ENCODE data around the gene EMSY.

Gene EMSY

GRCh38 chr11:76469141-76469540, 24.3 kb downstream of the EMSY start:
- TF ChIP-seq CTCF (IDR thresholded peaks at IDR 0.05; ENCODE audit: low read depth, low read length) = no peak
- H3K4me3 ChIP-seq (replicated peaks in 1 of 2; ENCODE audit: low read depth in 2 of 2, low read length in 2 of 2) = no peak overlapping the region
- DNase-seq (ENCODE audit: low read depth in 2 of 2) = no peak

- H3K4me3 ChIP-seq (replicated peaks in 1 of 2; ENCODE audit: low read depth in 2 of 2, low read length in 2 of 2) = no peak overlapping the region
- no peak for TF ChIP-seq CTCF (IDR thresholded peaks at IDR 0.05; ENCODE audit: low read depth, low read length)
- DNase-seq (ENCODE audit: low read depth in 2 of 2) = no peak
Observed at GRCh38 chr11:76471382-76471781, 26.6 kb downstream of the EMSY start.

GRCh38 chr11:76480241-76480640, 35.4 kb downstream of the EMSY start:
- no peak for DNase-seq (ENCODE audit: low read depth in 2 of 2)
- no peak overlapping the region for H3K4me3 ChIP-seq (replicated peaks in 1 of 2; ENCODE audit: low read depth in 2 of 2, low read length in 2 of 2)
- TF ChIP-seq CTCF (IDR thresholded peaks at IDR 0.05; ENCODE audit: low read depth, low read length) = no peak

- DNase-seq (ENCODE audit: low read depth in 2 of 2) = no peak
- H3K4me3 ChIP-seq (replicated peaks in 1 of 2; ENCODE audit: low read depth in 2 of 2, low read length in 2 of 2) = no peak overlapping the region
- no peak for TF ChIP-seq CTCF (IDR thresholded peaks at IDR 0.05; ENCODE audit: low read depth, low read length)
Observed at GRCh38 chr11:76491644-76492043, 46.8 kb downstream of the EMSY start.

GRCh38 chr11:76493040-76493439, 48.2 kb downstream of the EMSY start:
- DNase-seq (ENCODE audit: low read depth in 2 of 2) = no peak
- no peak for TF ChIP-seq CTCF (IDR thresholded peaks at IDR 0.05; ENCODE audit: low read depth, low read length)

GRCh38 chr11:76493626-76494539, 49.1 kb downstream of the EMSY start:
- TF ChIP-seq CTCF (IDR thresholded peaks at IDR 0.05; ENCODE audit: low read depth, low read length) = no peak
- no peak for DNase-seq (ENCODE audit: low read depth in 2 of 2)
- H3K4me3 ChIP-seq (replicated peaks in 1 of 2; ENCODE audit: low read depth in 2 of 2, low read length in 2 of 2) = no peak overlapping the region

More at GRCh38 chr11:76493040-76493439, 48.2 kb downstream of the EMSY start:
- H3K4me3 ChIP-seq (replicated peaks in 1 of 2; ENCODE audit: low read depth in 2 of 2, low read length in 2 of 2) = no peak overlapping the region
